Esophagus squamous epithelium (tissue), 5 donors: Measurements from ENCODE around the gene HSBP1L1. TPM values are rescaled to one million over a fixed set of nuclear protein-coding genes. Genes with fewer than 3 reads are reported as not detected.

ENCODE experiments used
- DNase-seq: peaks from one replicate; lab custom pipeline; 2025; lab: John Stamatoyannopoulos, UW
- H3K27ac ChIP-seq, 4 donors: fragments of 200-600 bp; sonication (generic); one replicate each; pipeline ENCODE4 v1.5.1; 2016 to 2019; ENCODE audit warnings: mild to moderate bottlenecking in 1 of 4
- H3K27me3 ChIP-seq, 4 donors: fragments of 200-600 bp; sonication (generic); 1 replicate in 3 of 4; 2 replicates in 1 of 4; pipeline versions ENCODE4 v1.5.1 to v1.6.0; 2017 to 2021; ENCODE audit warnings: antibody characterized with exemption in 1 of 4
- H3K36me3 ChIP-seq, 3 donors: fragments of 200-600 bp; sonication (generic); one replicate each; pipeline ENCODE4 v1.5.1; 2016 to 2019
- H3K4me1 ChIP-seq, 3 donors: fragments of 200-600 bp; sonication (generic); one replicate each; pipeline ENCODE4 v1.5.1; 2017 to 2019
- H3K4me3 ChIP-seq, 4 donors: fragments of 200-600 bp; sonication (generic); 1 replicate in 3 of 4; 2 replicates in 1 of 4; pipeline ENCODE4 v1.5.1; 2016 to 2019; ENCODE audit warnings: mild to moderate bottlenecking in 2 of 4, moderate library complexity in 1 of 4
- H3K9me3 ChIP-seq, 3 donors: fragments of 200-600 bp; sonication (generic); one replicate each; pipeline ENCODE4 v1.5.1; 2016 to 2019
- CTCF ChIP-seq, 6 experiments: fragments of 450-650 bp in 4 of 6; fragments of 200-600 bp in 2 of 6; sonication (generic) in 2 of 6; IDR thresholded peaks; one replicate each; pipeline ENCODE4 v1.5.1; 2016 to 2019; ENCODE audit warnings: antibody characterized with exemption in 6 of 6, mild to moderate bottlenecking in 4 of 6, moderate library complexity in 4 of 6
- POLR2A ChIP-seq, 4 donors: fragments of 450-650 bp; IDR thresholded peaks; one replicate each; pipeline ENCODE4 v1.6.1; 2017; ENCODE audit warnings: antibody characterized with exemption in 4 of 4, mild to moderate bottlenecking in 4 of 4, moderate library complexity in 3 of 4
- WGBS, 2 donors: methylation state at CpG; one replicate each; pipeline ENCODE4 v1.1.5; 2018; 5-methylcytosine and 5-hydroxymethylcytosine counted together
- intact Hi-C: fragments of 100-400 bp; cut with DNase I; formaldehyde crosslinking; loops from one replicate; pipeline ENCODE4 v1.15.0; 2022
- total RNA-seq, 4 donors: library from RNA; depleted of rRNA; stranded (reverse); fragments of >200 nt; gene quantifications; one replicate each; pipeline ENCODE4 v1.1.0, GENCODE V29; 2016
- donor health status: DM: yes; HTN: yes; CAD: no.

HSBP1L1 gene
- total RNA-seq, 4 donors from 2014 or later, result 17.7 to 27.1 (median 25.8) TPM

- Histone ChIP-seq H3K27ac (no peak overlapping the region), H3K4me1 (no peaks in the 10 kb centered on the region), H3K4me3 (no peak overlapping the region), H3K36me3 (peaks cover 8 to 76% (median 13%) of the 10 kb centered on the region in 3 donors), H3K27me3 (no peaks in the 10 kb centered on the region), H3K9me3 (no peaks in the 10 kb centered on the region)
- intact Hi-C loops, result no loop called here
- no peak for DNase-seq
- WGBS, 2 donors, result 98 to 100% methylated on average over 11 to 13 of the region's 28 CpGs
- TF ChIP-seq CTCF (IDR thresholded peaks at IDR 0.05), result no peak
- TF ChIP-seq POLR2A (IDR thresholded peaks at IDR 0.05), result no peak
These were observed 47.1 kb upstream of the HSBP1L1 start for GRCh38 chr18:79917169-79917852.

GRCh38 chr18:79917853-79918614 is 46.4 kb upstream of the HSBP1L1 start:
- intact Hi-C loops, result no loop called here
- TF ChIP-seq POLR2A (IDR thresholded peaks at IDR 0.05) (no peak), CTCF (IDR thresholded peaks at IDR 0.05) (no peak)
- DNase-seq, result no peak
- WGBS, 2 donors, result 87 to 97% methylated on average over 10 to 18 of the region's 25 CpGs
- no peak overlapping the region for H3K4me3 ChIP-seq
- H3K27me3 ChIP-seq, result no peaks in the 10 kb centered on the region
- H3K9me3 ChIP-seq, result no peaks in the 10 kb centered on the region
- peaks cover 8 to 75% (median 13%) of the 10 kb centered on the region in 3 donors for H3K36me3 ChIP-seq
- H3K4me1 ChIP-seq, result no peaks in the 10 kb centered on the region
- no peak overlapping the region for H3K27ac ChIP-seq

GRCh38 chr18:79918615-79919011 is 45.8 kb upstream of the HSBP1L1 start:
- no peak for TF ChIP-seq CTCF (IDR thresholded peaks at IDR 0.05)
- TF ChIP-seq POLR2A (IDR thresholded peaks at IDR 0.05), result no peak
- Histone ChIP-seq H3K36me3 (peaks cover 8 to 74% (median 13%) of the 10 kb centered on the region in 3 donors), H3K4me3 (no peak overlapping the region), H3K27ac (no peak overlapping the region), H3K4me1 (no peaks in the 10 kb centered on the region), H3K9me3 (no peaks in the 10 kb centered on the region), H3K27me3 (no peaks in the 10 kb centered on the region)
- intact Hi-C loops, result no loop called here
- 91 to 100% methylated on average over 2 to 8 of the region's 20 CpGs for WGBS, 2 donors
- no peak for DNase-seq

- intact Hi-C loops, result no loop called here
- Histone ChIP-seq H3K4me1 (no peaks in the 10 kb centered on the region), H3K36me3 (peaks cover 8 to 74% (median 13%) of the 10 kb centered on the region in 3 donors), H3K27ac (no peak overlapping the region), H3K9me3 (no peaks in the 10 kb centered on the region), H3K4me3 (no peak overlapping the region), H3K27me3 (no peaks in the 10 kb centered on the region)
- no peak for DNase-seq
- 86 to 94% methylated on average over 5 to 15 of the region's 19 CpGs for WGBS, 2 donors
- TF ChIP-seq CTCF (IDR thresholded peaks at IDR 0.05) (no peak), POLR2A (IDR thresholded peaks at IDR 0.05) (no peak)
These were observed 45.4 kb upstream of the HSBP1L1 start for GRCh38 chr18:79919089-79919488.
